ENCODE results near the gene SP140. TPM values are rescaled to one million over a fixed set of nuclear protein-coding genes. Genes with fewer than 3 reads are reported as not detected.

The SP140 gene
- total and polyA plus RNA-seq, 2 of the 8 experiments (the other 6 are each of a cell fraction or from before 2014, with no cell fraction given) = 0.23 to 1.3 TPM

DNA sequence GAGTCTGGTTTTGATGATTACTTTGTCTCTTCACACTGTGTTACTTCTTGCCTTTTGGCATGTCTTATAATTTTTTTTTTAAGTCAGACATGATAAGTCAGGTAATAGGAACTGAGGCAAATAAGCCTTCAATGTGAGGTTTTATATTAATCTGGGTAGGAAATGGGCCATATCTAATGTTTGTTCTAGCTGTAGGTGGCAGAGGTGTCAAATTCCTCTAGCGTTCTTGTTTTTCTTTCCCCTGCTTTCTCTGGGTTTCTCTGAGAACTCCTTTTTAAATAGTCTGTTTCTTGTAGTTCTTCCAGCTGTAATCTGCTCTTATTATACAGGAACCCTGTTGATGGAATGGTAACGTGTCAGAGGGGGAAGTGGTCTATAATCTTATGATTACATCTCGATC, 5.7 kb downstream of the SP140 start:
- Histone ChIP-seq H3K27me3 (replicated peaks in 1 of 4; ENCODE audit: control insufficient read depth in 3 of 4, extremely low read depth in 1 of 4, insufficient read depth in 3 of 4, low read length in 3 of 4) (no peaks in the 10 kb centered on the region), H2BK120ac (replicated peaks; ENCODE audit: low read depth, low read length) (no peak overlapping the region), H4K5ac (ENCODE audit: insufficient read length, low read depth, low read length) (no peak overlapping the region), H2BK5ac (ENCODE audit: low read depth, low read length) (no peak overlapping the region), H2AK5ac (ENCODE audit: low read depth, low read length) (no peak overlapping the region), H3K4ac (replicated peaks; ENCODE audit: insufficient read length, low read depth, low read length) (no peak overlapping the region), H2BK12ac (ENCODE audit: low read depth, low read length) (no peak overlapping the region), H3K23ac (ENCODE audit: insufficient read length) (no peak overlapping the region), H3K36me3 (ENCODE audit: control insufficient read depth in 2 of 4, insufficient read depth in 4 of 4, low read length in 3 of 4) (no peaks in the 10 kb centered on the region; a peak in 1 of 8 replicates), H2BK20ac (ENCODE audit: low read length) (no peak overlapping the region), H4K8ac (ENCODE audit: extremely low read depth, insufficient read depth, low read length) (no peak overlapping the region), H3K4me2 (ENCODE audit: insufficient read depth in 1 of 2, low read depth in 2 of 2, low read length in 2 of 2) (no peak overlapping the region), H3K79me1 (ENCODE audit: low read depth, low read length) (no peaks in the 10 kb centered on the region), H3K23me2 (ENCODE audit: low read depth, low read length) (no peaks in the 10 kb centered on the region), H4K91ac (replicated peaks; ENCODE audit: insufficient read length, low read length) (no peak overlapping the region), H3K4me1 (replicated peaks in 1 of 4; ENCODE audit: control insufficient read depth in 3 of 4, insufficient read depth in 4 of 4, low read length in 3 of 4) (peaks cover 0 to 3% (median 0%) of the 10 kb centered on the region in 4 experiments; a peak in 1 of 7 replicates), H3K4me3 (ENCODE audit: extremely low read depth in 1 of 4, insufficient read depth in 2 of 4, low read depth in 3 of 4, low read length in 4 of 4) (no peak overlapping the region), H3K27ac (ENCODE audit: low read depth, low read length) (no peak overlapping the region), H3K79me2 (ENCODE audit: control insufficient read depth in 1 of 2, insufficient read depth in 2 of 2, low read length in 2 of 2) (no peaks in the 10 kb centered on the region), H2AFZ (ENCODE audit: low read length) (no peak overlapping the region), H3K14ac (ENCODE audit: insufficient read length) (no peak overlapping the region), H3K56ac (replicated peaks; ENCODE audit: insufficient read length, low read depth, low read length) (no peak overlapping the region), H4K20me1 (replicated peaks in 1 of 2; ENCODE audit: control insufficient read depth in 1 of 2, insufficient read depth in 2 of 2, low read length in 2 of 2) (no peaks in the 10 kb centered on the region), H2BK15ac (ENCODE audit: low read length) (no peak overlapping the region), H3K9me3 (ENCODE audit: insufficient read depth in 2 of 2, low read depth in 1 of 2, low read length in 1 of 2) (no peaks in the 10 kb centered on the region; a peak in 1 of 4 replicates), H3K9ac (replicated peaks in 1 of 4; ENCODE audit: extremely low read depth in 1 of 4, low read depth in 3 of 4, low read length in 3 of 4) (no peak overlapping the region), H3K18ac (ENCODE audit: extremely low read depth, low read length) (no peak overlapping the region)
- FAIRE-seq = no peak
- ChIA-PET POLR2A (ENCODE audit: partially characterized antibody) (no interaction called here), CTCF (ENCODE audit: partially characterized antibody) (no interaction called here)
- WGBS, 2 experiments (ENCODE audit: extremely low coverage in 1 of 2, insufficient coverage in 1 of 2, insufficient read length in 1 of 2, insufficient replicate concordance in 2 of 2, low coverage in 1 of 2, low lambda C conversion rate in 2 of 2, missing lambda C conversion rate in 1 of 2) = 87% methylated on average over 3 of the region's 3 CpGs; no CpG with 5 or more reads in 1 of the 2 experiments
- DNase-seq (ENCODE audit: low read depth in 1 of 2, low spot score in 2 of 2) = no peak
- TF ChIP-seq, protein P1, sequence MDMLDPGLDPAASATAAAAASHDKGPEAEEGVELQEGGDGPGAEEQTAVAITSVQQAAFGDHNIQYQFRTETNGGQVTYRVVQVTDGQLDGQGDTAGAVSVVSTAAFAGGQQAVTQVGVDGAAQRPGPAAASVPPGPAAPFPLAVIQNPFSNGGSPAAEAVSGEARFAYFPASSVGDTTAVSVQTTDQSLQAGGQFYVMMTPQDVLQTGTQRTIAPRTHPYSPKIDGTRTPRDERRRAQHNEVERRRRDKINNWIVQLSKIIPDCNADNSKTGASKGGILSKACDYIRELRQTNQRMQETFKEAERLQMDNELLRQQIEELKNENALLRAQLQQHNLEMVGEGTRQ (IDR thresholded peaks at IDR 0.05; ENCODE audit: low read length) = no peak
- no peak for TF ChIP-seq SIN3A (conservative IDR thresholded peaks at IDR 0.05 in 1 of 2, IDR thresholded peaks at IDR 0.05 in 1 of 2; ENCODE audit: low read depth in 1 of 2, low read length in 2 of 2)
- TF ChIP-seq EGR1 (IDR thresholded peaks at IDR 0.05; ENCODE audit: borderline replicate concordance, low read depth, low read length) = no peak
- no peak for TF ChIP-seq TBP (IDR thresholded peaks at IDR 0.05; ENCODE audit: low read depth, low read length)
- no peak for TF ChIP-seq MAFK (IDR thresholded peaks at IDR 0.05; ENCODE audit: low read depth, low read length)
- TF ChIP-seq POLR2A (IDR thresholded peaks at IDR 0.05; ENCODE audit: control extremely low read depth in 1 of 2, low read depth in 2 of 2, low read length in 2 of 2) = no peak
- no peak for TF ChIP-seq RAD21 (IDR thresholded peaks at IDR 0.05 in 1 of 2, conservative IDR thresholded peaks at IDR 0.05 in 1 of 2; ENCODE audit: low read depth in 2 of 2, low read length in 2 of 2)
- no peak for TF ChIP-seq HDAC6 (IDR thresholded peaks at IDR 0.05; ENCODE audit: low read depth, low read length)
- no peak for TF ChIP-seq KDM5A (IDR thresholded peaks at IDR 0.05; ENCODE audit: low read length)
- no peak for TF ChIP-seq SIRT6 (IDR thresholded peaks at IDR 0.05; ENCODE audit: low read length)
- no peak for TF ChIP-seq RNF2 (IDR thresholded peaks at IDR 0.05; ENCODE audit: borderline replicate concordance, low read depth, low read length, missing control alignments, poor library complexity, severe bottlenecking)
- no peak for TF ChIP-seq NRF1 (IDR thresholded peaks at IDR 0.05; ENCODE audit: low read depth, low read length)
- no peak for TF ChIP-seq SUZ12 (IDR thresholded peaks at IDR 0.05; ENCODE audit: low read length)
